GM18519 (cell line): ENCODE results near the gene SFT2D1.

Experiments used
- ATAC-seq: cut with Tn5 transposase; IDR thresholded peaks from one replicate; pipeline ENCODE4 v1.9.1; 2021; ENCODE audit warnings: mild to moderate bottlenecking, moderate library complexity; ENCODE audit not compliant: unreplicated experiment, low FRiP score

Gene SFT2D1

GRCh38 chr6:166282394-166283032 lies 59.8 kb downstream of the SFT2D1 start:
- ATAC-seq = no peak

GRCh38 chr6:166281104-166281503 lies 61.2 kb downstream of the SFT2D1 start:
- no peak for ATAC-seq

GRCh38 chr6:166279393-166279679 lies 63.0 kb downstream of the SFT2D1 start:
- no peak for ATAC-seq

GRCh38 chr6:166278579-166279392 lies 63.6 kb downstream of the SFT2D1 start:
- ATAC-seq = no peak

- ATAC-seq = no peak
Observed at GRCh38 chr6:166277892-166278578, 64.3 kb downstream of the SFT2D1 start.

GRCh38 chr6:166277018-166277417 lies 65.3 kb downstream of the SFT2D1 start:
- ATAC-seq = no peak

- peak; percentile 51 for ATAC-seq
Observed at GRCh38 chr6:166275714-166276166, 66.6 kb downstream of the SFT2D1 start.

- ATAC-seq = no peak
Observed at GRCh38 chr6:166274739-166275370, 67.5 kb downstream of the SFT2D1 start.

- no peak for ATAC-seq
Observed at GRCh38 chr6:166274163-166274562, 68.2 kb downstream of the SFT2D1 start.

GRCh38 chr6:166271376-166271765 lies 71.0 kb downstream of the SFT2D1 start:
- no peak for ATAC-seq

- ATAC-seq = no peak
Observed at GRCh38 chr6:166270706-166271375, 71.5 kb downstream of the SFT2D1 start.
